SW 1271 (cell line): ENCODE data around the gene TCEANC.
"Not testable (repeated sequence)": the region's sequence is repeated elsewhere in the genome, so short reads cannot be mapped to it uniquely, and the experiment has no call there.

Source experiments
- DNase-seq, 2 experiments: peaks; one replicate each; lab custom pipeline; 2025; lab: John Stamatoyannopoulos, UW

TCEANC gene

GRCh38 chrX:13652850-13653693, at the start of gene TCEANC:
TCEANC (plus strand) TSS chrX:13653141; CDS start chrX:13662509, 9,368 bp downstream.
- peak; percentile 76 to 81 for DNase-seq

- no peak for DNase-seq
Measured at GRCh38 chrX:13605611-13606010, 47.3 kb upstream of the TCEANC start.

GRCh38 chrX:13607331-13607995, 45.5 kb upstream of the TCEANC start:
- DNase-seq = no peak

GRCh38 chrX:13607996-13608365, 45.0 kb upstream of the TCEANC start:
- DNase-seq = no peak

GRCh38 chrX:13614154-13614553, 38.8 kb upstream of the TCEANC start:
- no peak for DNase-seq

GRCh38 chrX:13620207-13620606, 32.7 kb upstream of the TCEANC start:
- DNase-seq = no peak

GRCh38 chrX:13622401-13622964, 30.5 kb upstream of the TCEANC start:
- no peak for DNase-seq

- no peak for DNase-seq
Measured at GRCh38 chrX:13627306-13627705, 25.6 kb upstream of the TCEANC start.

- not testable (repeated sequence) for DNase-seq
Measured at GRCh38 chrX:13637224-13637623, 15.7 kb upstream of the TCEANC start.

- DNase-seq = no peak
Measured at GRCh38 chrX:13638021-13638420, 14.9 kb upstream of the TCEANC start.

- no peak for DNase-seq
Measured at GRCh38 chrX:13638826-13639225, 14.1 kb upstream of the TCEANC start.

- not testable (repeated sequence) for DNase-seq
Measured at GRCh38 chrX:13641684-13642083, 11.3 kb upstream of the TCEANC start.

GRCh38 chrX:13645464-13646153, 7.3 kb upstream of the TCEANC start:
- no peak for DNase-seq

GRCh38 chrX:13646154-13646549, 6.8 kb upstream of the TCEANC start:
- peak in 1 of 2 experiments; percentile 0 for DNase-seq

- no peak for DNase-seq
Measured at GRCh38 chrX:13647709-13648212, 5.2 kb upstream of the TCEANC start.

- not testable (repeated sequence) for DNase-seq
Measured at GRCh38 chrX:13648336-13648735, 4.6 kb upstream of the TCEANC start.

GRCh38 chrX:13649838-13650237, 3.1 kb upstream of the TCEANC start:
- DNase-seq = no peak

- no peak for DNase-seq
Measured at GRCh38 chrX:13650318-13650717, 2.6 kb upstream of the TCEANC start.

GRCh38 chrX:13651150-13651549, 1.8 kb upstream of the TCEANC start:
- DNase-seq = no peak

GRCh38 chrX:13652287-13652793, 601 bp upstream of the TCEANC start:
- peak in 1 of 2 experiments; percentile 32 for DNase-seq

GRCh38 chrX:13654116-13654515, 1.2 kb downstream of the TCEANC start:
- no peak for DNase-seq

GRCh38 chrX:13655674-13656073, 2.7 kb downstream of the TCEANC start:
- no peak for DNase-seq
